K562 (cell line): Measurements from ENCODE around the gene CRCP. TPM values are rescaled to one million over a fixed set of nuclear protein-coding genes. Genes with fewer than 3 reads are reported as not detected.

Experiments used
- ATAC-seq: fragments of 200-7000 bp; cut with Tn5 transposase; 3 replicates; pipeline ENCODE4 v1.9.1; 2020; ENCODE audit warnings: moderate library complexity
- BruUV-seq: library from RNA; stranded (reverse); fragments of 400-500 nt; replicated peaks from 2 replicates; lab custom pipeline; 2021; lab: Mats Ljungman, UMichigan
- CTCF ChIA-PET: fragments of 300-600 bp; formaldehyde crosslinking; extraction: SDS; loops from one replicate; lab custom pipeline; 2021; ENCODE audit warnings: low intra/inter-chr PET ratio; lab: Yijun Ruan, JAX
- POLR2A ChIA-PET: fragments of 300-600, 350-650 bp; sonication (Branson Sonifier 250); formaldehyde crosslinking; extraction: SDS; loops from one replicate; lab custom pipeline; 2021; ENCODE audit warnings: antibody characterized with exemption, inconsistent platforms; lab: Yijun Ruan, JAX
- DNase-seq, 4 experiments: peaks; one replicate each; pipeline versions ENCODE4 v3.0.0 to v3.0.0-alpha.2; 2011 to 2018; ENCODE audit warnings: low spot score in 3 of 4, mixed read lengths in 3 of 4; ENCODE audit errors: extremely low read depth in 1 of 4
- FAIRE-seq: peaks from 2 replicates; lab custom pipeline; 2011; peaks lifted over from hg19 to GRCh38; lab: Jason Lieb, UNC
- H2AFZ ChIP-seq: 2 replicates; pipeline ENCODE4 v1.6.0; 2011; ENCODE audit warnings: low read depth, low read length, control low read depth, inconsistent platforms
- H3K27ac ChIP-seq: fragments of 200-600 bp; 3 replicates; pipeline ENCODE4 v1.8.0; 2011; ENCODE audit warnings: low read depth, mild to moderate bottlenecking, control low read depth, inconsistent platforms, low read length, moderate library complexity, mixed read lengths; ENCODE audit errors: extremely low read depth
- H3K27me3 ChIP-seq, 2 experiments: fragments of 300-600 bp in 1 of 2; 2 replicates in 1 of 2; 3 replicates in 1 of 2; pipeline versions ENCODE4 v1.6.0 to v1.8.0; 2011; ENCODE audit warnings: inconsistent platforms in 2 of 2, low read length in 2 of 2, mild to moderate bottlenecking in 1 of 2, mixed read lengths in 1 of 2, moderate library complexity in 1 of 2; ENCODE audit not compliant: control insufficient read depth in 2 of 2, insufficient read depth in 2 of 2
- H3K36me3 ChIP-seq: fragments of 300-600 bp; 3 replicates; pipeline ENCODE4 v1.8.0; 2011; ENCODE audit warnings: mild to moderate bottlenecking, low read length, inconsistent platforms; ENCODE audit not compliant: control insufficient read depth, insufficient read depth
- H3K4me1 ChIP-seq, 2 experiments: fragments of 200-600 bp in 1 of 2; replicated peaks in 1 of 2; 2 replicates in 1 of 2; 3 replicates in 1 of 2; pipeline versions ENCODE4 v1.5.1 to v1.8.0; 2011; ENCODE audit warnings: inconsistent platforms in 2 of 2, low read length in 2 of 2, mild to moderate bottlenecking in 1 of 2, mixed read lengths in 1 of 2, moderate library complexity in 1 of 2; ENCODE audit not compliant: control insufficient read depth in 2 of 2, insufficient read depth in 2 of 2
- H3K4me2 ChIP-seq: 2 replicates; pipeline ENCODE4 v1.6.1; 2011; ENCODE audit warnings: low read length, control low read depth, inconsistent platforms, mixed read lengths; ENCODE audit not compliant: insufficient read depth
- H3K4me3 ChIP-seq: fragments of 200-600 bp; sonication (generic), shearing (Covaris generic); 2 replicates; pipeline ENCODE4 v1.5.1; 2016; ENCODE audit warnings: control low read depth, inconsistent platforms
- H3K79me2 ChIP-seq: fragments of 200-600 bp; 3 replicates; pipeline ENCODE4 v1.8.0; 2011; ENCODE audit warnings: low read length, inconsistent platforms; ENCODE audit not compliant: control insufficient read depth, insufficient read depth
- H3K9ac ChIP-seq, 2 experiments: 2 replicates each; pipeline versions ENCODE4 v1.6.0 to v1.6.1; 2011; ENCODE audit warnings: low read depth in 2 of 2, low read length in 2 of 2, control low read depth in 1 of 2, inconsistent platforms in 1 of 2, mild to moderate bottlenecking in 1 of 2, mixed read lengths in 1 of 2; ENCODE audit not compliant: insufficient read depth in 1 of 2
- H3K9me1 ChIP-seq: one replicate; pipeline ENCODE4 v1.6.0; 2011; ENCODE audit warnings: inconsistent platforms, mild to moderate bottlenecking, low read length, moderate library complexity; ENCODE audit not compliant: control insufficient read depth, insufficient read depth
- H3K9me3 ChIP-seq: replicated peaks from 2 replicates; pipeline ENCODE4 v1.5.1; 2011; ENCODE audit warnings: low read depth, low read length, inconsistent platforms; ENCODE audit not compliant: control insufficient read depth, insufficient read depth
- H4K20me1 ChIP-seq: replicated peaks from 2 replicates; pipeline ENCODE4 v1.6.1; 2011; ENCODE audit warnings: low read length, inconsistent platforms, mixed read lengths; ENCODE audit not compliant: control insufficient read depth, insufficient read depth
- GABPB1 ChIP-seq: sonication (generic); formaldehyde crosslinking; IDR thresholded peaks from 2 replicates; pipeline ENCODE4 v1.8.0; 2022; ENCODE audit warnings: mild to moderate bottlenecking, missing genetic modification reagents
- REST ChIP-seq, 2 experiments: fragments of 450-650 bp; formaldehyde crosslinking in 1 of 2; IDR thresholded peaks; 2 replicates each; pipeline versions ENCODE4 v1.4.0 to v1.6.1; 2014 to 2020; ENCODE audit warnings: mild to moderate bottlenecking in 2 of 2, borderline replicate concordance in 1 of 2, low read depth in 1 of 2
- SMAD2 ChIP-seq: fragments of 150-350 bp; IDR thresholded peaks from 2 replicates; pipeline ENCODE4 v1.6.1; 2014; ENCODE audit warnings: low read depth, mild to moderate bottlenecking, low read length
- WGBS: fragments of 100-300 bp; shearing (Covaris generic); methylation state at CpG from one replicate; pipeline ENCODE4 v1.1.6; 2016; ENCODE audit warnings: low coverage, mixed read lengths; ENCODE audit not compliant: insufficient coverage; ENCODE audit errors: missing lambda C conversion rate; 5-methylcytosine and 5-hydroxymethylcytosine counted together
- in situ Hi-C: fragments of 300-500 bp; cut with MboI; formaldehyde crosslinking; loops from 4 replicates; pipeline ENCODE4 v1.15.0; 2018; ENCODE audit warnings: inconsistent platforms, mixed read lengths
- intact Hi-C: fragments of 100-400 bp; cut with micrococcal nuclease; formaldehyde crosslinking; loops from 2 replicates; pipeline ENCODE4 v1.14.2; 2022
- polyA plus RNA-seq, 8 experiments: library from polyadenylated mRNA; depleted of rRNA in 4 of 8; stranded (reverse) in 5 of 8; unstranded in 3 of 8; fragments of >200 nt; fragmentation: Nextera tagmentation in 2 of 8; fragmentation: Illumina TruSeq in 1 of 8; extraction: Ambion mirVana in 2 of 8; extraction: Trizol in 1 of 8; gene quantifications; 2 replicates each; pipeline versions ENCODE4 v1.2.1 to v1.2.3, GENCODE V29; 2011 to 2014; ENCODE audit warnings: inconsistent platforms in 1 of 8, missing spikeins in 1 of 8
- total RNA-seq, 7 experiments: library from RNA; depleted of rRNA in 6 of 7; stranded (reverse); fragments of >200 nt in 6 of 7; fragmentation: Illumina TruSeq in 2 of 7; extraction: Trizol in 2 of 7; gene quantifications; 2 replicates each; pipeline versions ENCODE4 v1.2.1 to v1.2.3, GENCODE V29; 2011 to 2021; ENCODE audit warnings: low replicate concordance in 1 of 7

The CRCP gene
- total and polyA plus RNA-seq, 9 of the 15 experiments (the other 6 are each of a cell fraction or from before 2014, with no cell fraction given): 22.1 to 58.3 (median 43.4) TPM

- Histone ChIP-seq H3K27ac (no peak overlapping the region), H3K4me2 (no peak overlapping the region), H3K79me2 (no peaks in the 10 kb centered on the region), H4K20me1 (0 out of 2 replicates have a peak, but pooled peaks cover 4% of the 10 kb centered on the region), H3K9me3 (no peaks in the 10 kb centered on the region), H3K4me3 (no peak overlapping the region), H3K27me3 (peaks cover 14 to 44% of the 10 kb centered on the region in 2 experiments; a peak in 3 of 5 replicates), H3K4me1 (no peaks in the 10 kb centered on the region), H3K36me3 (no peaks in the 10 kb centered on the region), H2AFZ (no peak overlapping the region), H3K9me1 (no peaks in the 10 kb centered on the region), H3K9ac (no peak overlapping the region)
- ChIA-PET CTCF (no interaction called here), POLR2A (interaction anchor here (0.9 kb wide), 1 partner anchor 13 kb away, joined by 3 read pairs; no protein-coding TSS in a partner anchor)
- in situ Hi-C loops: no loop called here
- WGBS: 0% methylated on average over 2 of the region's 2 CpGs
- BruUV-seq: no TSS peak
- FAIRE-seq (no peak), DNase-seq (no peak), ATAC-seq (no peak)
- intact Hi-C loops: no loop called here
- TF ChIP-seq SMAD2: no peak
- TF ChIP-seq REST (IDR thresholded peaks at IDR 0.05; ENCODE audit: borderline replicate concordance): no peak
- no peak for TF ChIP-seq REST (CRISPR knock-in tag; IDR thresholded peaks at IDR 0.05; ENCODE audit: low read depth)
- TF ChIP-seq GABPB1 (CRISPR knock-in tag): no peak
Observed at GRCh38 chr7:66198469-66198868, 83.8 kb downstream of the CRCP start.
